ENCODE measurements around the gene APBB3.
"Not testable (repeated sequence)": the region's sequence is repeated elsewhere in the genome, so short reads cannot be mapped to it uniquely, and the experiment has no call there.

Gene APBB3

DNA sequence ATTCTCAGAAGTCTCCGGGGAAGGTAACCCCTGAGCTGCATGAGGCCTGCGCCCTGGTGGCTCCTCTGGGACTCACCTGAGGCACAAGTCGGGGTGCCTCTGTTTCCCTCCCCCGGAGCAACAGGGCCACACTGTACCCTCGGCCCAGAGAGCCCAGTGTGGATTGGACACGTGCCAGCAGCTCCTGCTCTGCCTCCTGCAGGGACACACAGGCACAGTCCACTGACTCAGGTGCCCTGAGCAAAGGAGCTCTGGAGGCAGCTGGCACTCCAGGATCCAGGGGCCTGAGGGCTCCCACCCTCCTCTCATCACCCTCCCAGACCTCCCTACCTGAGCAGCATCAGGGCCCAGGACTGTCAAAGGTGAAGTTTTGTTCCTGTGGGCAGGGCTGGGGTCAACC lies 29.8 kb upstream of the APBB3 start:
- in situ Hi-C loops (cut with MboI; ENCODE audit: low sequenced_read_pairs, unreplicated experiment), result no loop called here
- no peak for DNase-seq (ENCODE audit: low spot score)
- TF ChIP-seq, protein P1, sequence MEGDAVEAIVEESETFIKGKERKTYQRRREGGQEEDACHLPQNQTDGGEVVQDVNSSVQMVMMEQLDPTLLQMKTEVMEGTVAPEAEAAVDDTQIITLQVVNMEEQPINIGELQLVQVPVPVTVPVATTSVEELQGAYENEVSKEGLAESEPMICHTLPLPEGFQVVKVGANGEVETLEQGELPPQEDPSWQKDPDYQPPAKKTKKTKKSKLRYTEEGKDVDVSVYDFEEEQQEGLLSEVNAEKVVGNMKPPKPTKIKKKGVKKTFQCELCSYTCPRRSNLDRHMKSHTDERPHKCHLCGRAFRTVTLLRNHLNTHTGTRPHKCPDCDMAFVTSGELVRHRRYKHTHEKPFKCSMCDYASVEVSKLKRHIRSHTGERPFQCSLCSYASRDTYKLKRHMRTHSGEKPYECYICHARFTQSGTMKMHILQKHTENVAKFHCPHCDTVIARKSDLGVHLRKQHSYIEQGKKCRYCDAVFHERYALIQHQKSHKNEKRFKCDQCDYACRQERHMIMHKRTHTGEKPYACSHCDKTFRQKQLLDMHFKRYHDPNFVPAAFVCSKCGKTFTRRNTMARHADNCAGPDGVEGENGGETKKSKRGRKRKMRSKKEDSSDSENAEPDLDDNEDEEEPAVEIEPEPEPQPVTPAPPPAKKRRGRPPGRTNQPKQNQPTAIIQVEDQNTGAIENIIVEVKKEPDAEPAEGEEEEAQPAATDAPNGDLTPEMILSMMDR (IDR thresholded peaks at IDR 0.05; ENCODE audit: borderline replicate concordance, control extremely low read depth, extremely low read depth, insufficient read depth, missing control alignments), result no peak

DNA sequence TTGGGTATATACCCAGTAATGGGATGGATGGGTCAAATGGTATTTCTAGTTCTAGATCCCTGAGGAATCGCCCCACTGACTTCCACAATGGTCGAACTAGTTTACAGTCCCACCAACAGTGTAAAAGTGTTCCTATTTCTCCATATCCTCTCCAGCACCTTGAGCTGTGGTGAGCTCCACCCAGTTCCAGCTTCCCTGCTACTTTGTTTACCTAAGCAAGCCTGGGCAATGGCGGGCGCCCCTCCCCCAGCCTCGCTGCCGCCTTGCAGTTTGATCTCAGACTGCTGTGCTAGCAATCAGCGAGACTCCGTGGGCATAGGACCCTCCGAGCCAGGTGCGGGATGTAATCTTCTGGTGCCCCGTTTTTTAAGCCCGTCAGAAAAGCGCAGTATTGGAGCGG lies 28.7 kb upstream of the APBB3 start:
- DNase-seq (ENCODE audit: low spot score); in situ Hi-C loops (cut with MboI; ENCODE audit: low sequenced_read_pairs, unreplicated experiment): not testable (repeated sequence)

DNA sequence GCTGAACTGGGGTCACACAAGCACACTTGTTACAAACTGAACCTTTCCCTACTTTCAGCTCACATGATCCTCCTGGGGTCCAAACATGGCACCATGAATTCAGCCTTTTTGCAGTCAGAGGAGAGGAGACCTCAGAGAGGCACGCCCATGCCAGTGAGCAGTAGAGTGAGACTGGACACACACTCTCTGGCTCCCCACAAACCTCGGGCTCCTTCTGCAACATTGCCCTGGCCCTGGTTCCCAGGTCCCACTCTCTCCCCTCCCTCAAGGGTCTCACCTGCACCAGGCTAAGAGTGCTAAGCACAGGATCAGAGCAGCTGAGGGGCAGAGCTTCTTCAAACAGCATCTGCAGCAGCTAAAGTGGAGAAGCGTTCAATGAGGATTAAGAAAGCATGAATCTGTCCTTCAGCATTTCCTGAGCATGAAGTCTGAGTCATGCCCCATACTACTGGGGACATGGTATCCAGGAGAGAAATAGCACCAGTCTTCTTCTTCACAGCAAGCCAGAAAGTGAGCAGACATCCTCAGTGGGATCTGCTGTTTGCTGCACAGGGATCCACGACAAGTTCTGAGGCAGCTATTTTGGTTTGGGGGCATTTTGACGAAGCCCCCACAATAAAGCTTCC lies 27.5 kb upstream of the APBB3 start:
- TF ChIP-seq, protein P1 (IDR thresholded peaks at IDR 0.05; ENCODE audit: borderline replicate concordance, control extremely low read depth, extremely low read depth, insufficient read depth, missing control alignments), result no peak
- in situ Hi-C loops (cut with MboI; ENCODE audit: low sequenced_read_pairs, unreplicated experiment), result no loop called here
- no peak for DNase-seq (ENCODE audit: low spot score)

DNA sequence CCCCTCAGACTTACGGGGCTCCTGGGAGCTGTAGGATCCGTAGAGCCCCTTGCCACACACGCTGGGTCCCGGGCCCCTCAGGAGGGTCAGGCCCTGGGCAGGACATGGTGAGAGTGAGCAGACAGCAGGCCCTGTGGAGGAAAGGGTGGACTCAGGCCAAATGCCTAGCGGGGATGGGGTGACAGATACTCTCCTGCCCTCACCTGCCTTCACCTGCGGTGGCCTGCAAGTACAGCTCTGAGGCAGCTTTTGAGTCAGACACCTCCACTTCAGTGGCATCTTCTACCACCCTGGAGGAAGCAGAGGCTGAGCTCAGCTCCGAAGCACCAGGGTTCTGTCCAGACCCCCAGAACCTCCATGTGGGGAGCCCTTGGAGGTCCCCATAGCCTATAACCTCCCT lies 26.5 kb upstream of the APBB3 start:
- TF ChIP-seq, protein P1 (IDR thresholded peaks at IDR 0.05; ENCODE audit: borderline replicate concordance, control extremely low read depth, extremely low read depth, insufficient read depth, missing control alignments), result no peak
- in situ Hi-C loops (cut with MboI; ENCODE audit: low sequenced_read_pairs, unreplicated experiment), result no loop called here
- no peak for DNase-seq (ENCODE audit: low spot score)

DNA sequence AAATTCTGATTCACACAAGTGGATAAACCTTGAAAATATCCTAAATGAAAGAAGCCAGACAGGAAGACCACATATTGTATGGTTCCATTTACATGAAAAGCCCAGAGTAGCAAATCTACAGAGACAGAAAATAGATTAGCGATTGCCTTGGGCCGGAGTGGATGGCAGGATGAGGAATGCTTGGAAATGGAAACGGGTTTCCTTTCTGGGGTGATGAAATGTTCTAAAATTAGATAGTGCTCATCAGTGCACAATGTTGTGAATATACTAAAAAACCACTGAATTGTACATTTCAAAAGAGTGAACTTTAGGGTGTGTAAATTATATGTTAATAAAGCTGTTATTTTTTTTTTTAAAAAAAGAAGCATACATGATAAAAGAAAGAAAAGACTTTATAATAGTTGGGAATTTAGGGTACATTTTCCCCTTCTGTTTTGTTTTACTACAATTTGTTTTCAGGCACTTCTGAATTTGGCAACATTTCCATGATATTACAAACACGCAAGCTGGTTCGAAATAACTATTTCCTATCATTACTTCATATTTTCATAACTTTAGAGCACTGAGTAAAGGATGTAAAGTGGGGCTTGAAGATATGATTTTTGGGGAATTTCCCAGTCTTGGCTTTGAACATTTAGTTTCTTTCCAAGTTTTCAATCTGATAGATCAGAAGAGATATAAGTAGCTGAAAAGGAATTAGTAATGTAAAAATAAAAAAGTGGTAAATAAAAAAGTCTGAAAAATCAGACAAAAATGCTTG lies 24.1 kb upstream of the APBB3 start:
- DNase-seq (ENCODE audit: low spot score), result no peak
- TF ChIP-seq, protein P1 (IDR thresholded peaks at IDR 0.05; ENCODE audit: borderline replicate concordance, control extremely low read depth, extremely low read depth, insufficient read depth, missing control alignments), result no peak
- in situ Hi-C loops (cut with MboI; ENCODE audit: low sequenced_read_pairs, unreplicated experiment), result no loop called here

DNA sequence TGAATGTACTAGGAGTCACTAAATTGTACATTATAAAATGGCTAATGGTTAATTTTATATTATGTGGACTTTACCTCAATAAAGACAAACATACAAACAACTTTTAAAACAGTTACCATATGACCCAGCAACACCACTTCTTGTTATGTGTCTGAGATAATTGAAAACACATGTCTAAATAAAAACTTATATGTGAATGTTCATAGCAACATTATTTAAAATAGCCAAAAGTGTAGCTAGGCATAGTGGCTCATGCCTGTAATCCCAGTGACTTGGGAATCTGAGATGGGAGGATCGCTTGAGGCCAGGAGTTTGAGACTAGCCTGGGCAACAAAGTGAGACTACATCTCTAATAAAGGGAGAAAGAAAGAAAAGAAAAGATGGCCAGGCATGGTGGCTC lies 23.1 kb upstream of the APBB3 start:
- in situ Hi-C loops (cut with MboI; ENCODE audit: low sequenced_read_pairs, unreplicated experiment), result no loop called here
- TF ChIP-seq, protein P1 (IDR thresholded peaks at IDR 0.05; ENCODE audit: borderline replicate concordance, control extremely low read depth, extremely low read depth, insufficient read depth, missing control alignments), result no peak
- DNase-seq (ENCODE audit: low spot score), result no peak

DNA sequence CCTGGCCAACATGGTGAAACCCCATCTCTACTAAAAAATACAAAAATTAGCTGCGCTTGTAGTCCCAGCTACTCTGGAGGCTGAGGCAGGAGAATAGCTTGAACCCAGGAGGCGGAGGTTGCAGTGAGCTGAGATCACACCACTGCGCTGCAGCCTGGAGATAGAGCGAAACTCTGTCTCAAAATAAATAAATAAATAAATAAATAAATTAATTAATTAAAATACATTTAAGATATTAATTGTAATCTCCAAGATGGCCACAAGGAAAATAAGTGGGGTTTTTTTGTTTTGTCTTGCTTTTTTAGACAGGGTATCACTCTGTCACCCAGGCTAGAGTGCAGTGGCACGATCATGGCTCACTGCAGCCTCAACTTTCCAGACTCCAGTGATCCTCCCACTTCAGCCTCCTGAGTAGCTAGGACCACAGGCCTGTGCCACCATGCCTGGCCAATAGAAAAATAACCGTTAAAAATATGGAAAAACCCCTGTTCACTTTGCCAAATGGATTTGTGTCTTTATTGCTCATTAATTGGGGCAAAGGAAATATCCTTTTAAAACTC lies 14.9 kb upstream of the APBB3 start:
- in situ Hi-C loops (cut with MboI; ENCODE audit: low sequenced_read_pairs, unreplicated experiment); DNase-seq (ENCODE audit: low spot score): not testable (repeated sequence)
